Ishikawa (cell line): ENCODE measurements around the gene RNASE13.

ENCODE experiments used
- CEBPB ChIP-seq: IDR thresholded peaks from 2 replicates; pipeline ENCODE4 v1.6.1; 2012
- ZBTB7A ChIP-seq: IDR thresholded peaks from 2 replicates; pipeline ENCODE4 v1.6.1; 2012; ENCODE audit warnings: low read depth
- TF ChIP-seq, protein P1 (sequence below): IDR thresholded peaks from 2 replicates; pipeline ENCODE4 v1.6.1; 2012
- TF ChIP-seq, protein P2 (sequence below): IDR thresholded peaks from 2 replicates; pipeline ENCODE4 v1.6.1; 2012

DNA sequence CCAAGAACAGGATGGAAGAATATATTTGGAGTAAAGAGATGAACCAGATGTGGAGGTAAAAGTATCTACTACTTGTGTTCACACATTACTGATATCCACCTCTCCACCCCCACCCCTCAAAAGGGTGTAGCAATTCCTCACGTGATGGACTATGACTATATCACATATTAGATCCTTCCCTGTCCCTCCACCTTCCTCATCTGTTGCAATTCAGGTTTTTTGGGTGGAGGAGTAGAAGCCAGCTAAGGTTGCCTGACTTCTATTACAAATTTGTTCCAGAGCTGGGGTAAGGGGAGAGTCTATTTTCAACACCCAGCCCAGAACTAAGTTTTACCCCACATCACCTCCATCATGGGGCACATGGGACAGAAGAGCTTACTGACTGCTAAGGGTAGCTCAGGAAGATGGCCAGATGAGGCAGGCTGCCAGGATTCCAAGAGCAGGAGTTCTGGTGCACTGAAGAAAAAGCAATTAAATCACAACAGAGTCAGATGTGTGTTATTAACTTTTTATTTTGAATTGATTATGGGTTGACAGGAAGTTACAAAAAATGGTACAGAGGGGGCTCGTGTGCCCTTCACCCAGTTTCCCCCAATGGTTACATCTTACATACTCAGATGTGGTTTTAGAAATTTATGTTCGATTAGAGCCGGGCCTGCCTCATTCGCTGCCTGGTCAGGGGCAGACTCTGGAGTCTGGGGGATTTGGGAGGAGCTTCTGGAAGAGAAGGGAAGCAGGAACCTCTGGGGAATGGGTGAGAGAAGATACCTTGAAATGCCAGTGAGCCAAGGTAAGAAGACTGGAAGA lies 2.1 kb downstream of the RNASE13 start:
- TF ChIP-seq CEBPB (no peak), ZBTB7A (no peak)
- TF ChIP-seq, protein P1, sequence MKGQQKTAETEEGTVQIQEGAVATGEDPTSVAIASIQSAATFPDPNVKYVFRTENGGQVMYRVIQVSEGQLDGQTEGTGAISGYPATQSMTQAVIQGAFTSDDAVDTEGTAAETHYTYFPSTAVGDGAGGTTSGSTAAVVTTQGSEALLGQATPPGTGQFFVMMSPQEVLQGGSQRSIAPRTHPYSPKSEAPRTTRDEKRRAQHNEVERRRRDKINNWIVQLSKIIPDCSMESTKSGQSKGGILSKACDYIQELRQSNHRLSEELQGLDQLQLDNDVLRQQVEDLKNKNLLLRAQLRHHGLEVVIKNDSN, result no peak
- TF ChIP-seq, protein P2, sequence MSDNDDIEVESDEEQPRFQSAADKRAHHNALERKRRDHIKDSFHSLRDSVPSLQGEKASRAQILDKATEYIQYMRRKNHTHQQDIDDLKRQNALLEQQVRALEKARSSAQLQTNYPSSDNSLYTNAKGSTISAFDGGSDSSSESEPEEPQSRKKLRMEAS, result no peak
